HL-60 (cell line): ENCODE measurements around the gene TSEN2.
A peak's percentile ranks its signal among the peaks of the same experiment; 100 is the strongest.

Experiments used
- DNase-seq, 2 experiments: peaks; one replicate each; pipeline ENCODE4 v3.0.0-alpha.2; 2010 to 2020; ENCODE audit warnings: low read depth in 1 of 2, low spot score in 1 of 2
- H3K27ac ChIP-seq: fragments of 250-450 bp; sonication (Bioruptor Pico); replicated peaks from 2 replicates; pipeline ENCODE4 v1.5.1; 2020; ENCODE audit warnings: mild to moderate bottlenecking, moderate library complexity
- H3K27me3 ChIP-seq: fragments of 250-450 bp; sonication (Bioruptor Pico); 2 replicates; pipeline ENCODE4 v1.5.1; 2021; ENCODE audit warnings: mild to moderate bottlenecking, moderate library complexity; ENCODE audit not compliant: insufficient read depth, poor library complexity, severe bottlenecking
- H3K4me3 ChIP-seq: replicated peaks from 2 replicates; pipeline ENCODE4 v1.5.1; 2011; ENCODE audit warnings: mild to moderate bottlenecking, control low read depth, low read length; ENCODE audit not compliant: insufficient read depth
- GABPA ChIP-seq: IDR thresholded peaks from 2 replicates; pipeline ENCODE4 v1.6.1; 2012; ENCODE audit warnings: low read depth
- POLR2AphosphoS5 ChIP-seq: IDR thresholded peaks from 2 replicates; pipeline ENCODE4 v1.6.1; 2012; ENCODE audit warnings: low read depth
- SPI1 ChIP-seq: IDR thresholded peaks from 2 replicates; pipeline ENCODE4 v1.6.1; 2012; ENCODE audit warnings: low read depth, mild to moderate bottlenecking, borderline replicate concordance
- TF ChIP-seq, protein P1 (sequence below): IDR thresholded peaks from 2 replicates; pipeline ENCODE4 v1.6.1; 2012; ENCODE audit warnings: low read depth; ENCODE audit not compliant: insufficient replicate concordance
- TF ChIP-seq, protein P2 (sequence below): IDR thresholded peaks from one replicate; pipeline ENCODE4 v1.5.1; 2011; ENCODE audit warnings: low read length, control low read depth, inconsistent platforms; ENCODE audit not compliant: insufficient read depth

The TSEN2 gene

DNA sequence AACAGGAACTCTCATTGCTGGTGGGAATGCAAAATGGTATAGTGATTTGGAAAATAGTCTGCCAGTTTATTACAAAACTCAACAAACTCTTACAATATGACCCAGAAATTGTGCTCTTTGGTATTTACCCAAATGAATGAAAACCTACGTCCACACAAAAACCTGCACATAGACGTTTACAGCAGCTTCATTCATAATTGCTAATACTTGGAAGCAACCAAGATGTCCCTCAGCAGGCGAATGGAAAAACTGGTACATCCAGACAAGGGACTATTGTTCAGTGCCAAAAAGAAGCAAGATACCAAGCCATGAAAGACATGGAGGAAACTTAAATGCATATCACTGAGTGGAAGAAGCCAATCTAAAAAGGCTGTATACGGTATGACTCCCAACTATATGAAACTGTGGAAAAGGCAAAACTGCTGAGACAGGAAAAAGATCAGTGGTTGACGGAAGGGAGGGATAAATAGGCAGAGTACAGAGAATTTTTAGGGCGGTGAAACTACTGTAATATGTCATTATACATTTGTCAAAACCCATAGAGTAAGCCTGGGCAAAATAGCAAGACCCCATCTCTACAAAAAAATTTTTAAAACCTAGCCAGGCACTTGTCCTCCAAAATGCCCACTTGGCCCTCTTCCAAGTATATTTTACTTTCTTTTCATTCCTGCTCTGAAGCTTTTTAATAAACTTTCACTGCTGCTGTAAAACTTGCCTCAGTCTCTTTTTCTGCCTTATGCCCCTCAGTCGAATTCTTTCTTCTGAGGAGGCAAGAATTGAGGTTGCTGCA is 65.9 kb downstream of the TSEN2 start:
- no peaks in the 10 kb centered on the region for H3K27me3 ChIP-seq
- TF ChIP-seq, protein P1, sequence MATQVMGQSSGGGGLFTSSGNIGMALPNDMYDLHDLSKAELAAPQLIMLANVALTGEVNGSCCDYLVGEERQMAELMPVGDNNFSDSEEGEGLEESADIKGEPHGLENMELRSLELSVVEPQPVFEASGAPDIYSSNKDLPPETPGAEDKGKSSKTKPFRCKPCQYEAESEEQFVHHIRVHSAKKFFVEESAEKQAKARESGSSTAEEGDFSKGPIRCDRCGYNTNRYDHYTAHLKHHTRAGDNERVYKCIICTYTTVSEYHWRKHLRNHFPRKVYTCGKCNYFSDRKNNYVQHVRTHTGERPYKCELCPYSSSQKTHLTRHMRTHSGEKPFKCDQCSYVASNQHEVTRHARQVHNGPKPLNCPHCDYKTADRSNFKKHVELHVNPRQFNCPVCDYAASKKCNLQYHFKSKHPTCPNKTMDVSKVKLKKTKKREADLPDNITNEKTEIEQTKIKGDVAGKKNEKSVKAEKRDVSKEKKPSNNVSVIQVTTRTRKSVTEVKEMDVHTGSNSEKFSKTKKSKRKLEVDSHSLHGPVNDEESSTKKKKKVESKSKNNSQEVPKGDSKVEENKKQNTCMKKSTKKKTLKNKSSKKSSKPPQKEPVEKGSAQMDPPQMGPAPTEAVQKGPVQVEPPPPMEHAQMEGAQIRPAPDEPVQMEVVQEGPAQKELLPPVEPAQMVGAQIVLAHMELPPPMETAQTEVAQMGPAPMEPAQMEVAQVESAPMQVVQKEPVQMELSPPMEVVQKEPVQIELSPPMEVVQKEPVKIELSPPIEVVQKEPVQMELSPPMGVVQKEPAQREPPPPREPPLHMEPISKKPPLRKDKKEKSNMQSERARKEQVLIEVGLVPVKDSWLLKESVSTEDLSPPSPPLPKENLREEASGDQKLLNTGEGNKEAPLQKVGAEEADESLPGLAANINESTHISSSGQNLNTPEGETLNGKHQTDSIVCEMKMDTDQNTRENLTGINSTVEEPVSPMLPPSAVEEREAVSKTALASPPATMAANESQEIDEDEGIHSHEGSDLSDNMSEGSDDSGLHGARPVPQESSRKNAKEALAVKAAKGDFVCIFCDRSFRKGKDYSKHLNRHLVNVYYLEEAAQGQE = no peak
- no peak for TF ChIP-seq GABPA
- no peak for TF ChIP-seq SPI1
- TF ChIP-seq, protein P2, sequence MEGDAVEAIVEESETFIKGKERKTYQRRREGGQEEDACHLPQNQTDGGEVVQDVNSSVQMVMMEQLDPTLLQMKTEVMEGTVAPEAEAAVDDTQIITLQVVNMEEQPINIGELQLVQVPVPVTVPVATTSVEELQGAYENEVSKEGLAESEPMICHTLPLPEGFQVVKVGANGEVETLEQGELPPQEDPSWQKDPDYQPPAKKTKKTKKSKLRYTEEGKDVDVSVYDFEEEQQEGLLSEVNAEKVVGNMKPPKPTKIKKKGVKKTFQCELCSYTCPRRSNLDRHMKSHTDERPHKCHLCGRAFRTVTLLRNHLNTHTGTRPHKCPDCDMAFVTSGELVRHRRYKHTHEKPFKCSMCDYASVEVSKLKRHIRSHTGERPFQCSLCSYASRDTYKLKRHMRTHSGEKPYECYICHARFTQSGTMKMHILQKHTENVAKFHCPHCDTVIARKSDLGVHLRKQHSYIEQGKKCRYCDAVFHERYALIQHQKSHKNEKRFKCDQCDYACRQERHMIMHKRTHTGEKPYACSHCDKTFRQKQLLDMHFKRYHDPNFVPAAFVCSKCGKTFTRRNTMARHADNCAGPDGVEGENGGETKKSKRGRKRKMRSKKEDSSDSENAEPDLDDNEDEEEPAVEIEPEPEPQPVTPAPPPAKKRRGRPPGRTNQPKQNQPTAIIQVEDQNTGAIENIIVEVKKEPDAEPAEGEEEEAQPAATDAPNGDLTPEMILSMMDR = no peak
- no peak overlapping the region for H3K27ac ChIP-seq
- DNase-seq = no peak
- H3K4me3 ChIP-seq = no peak overlapping the region

DNA sequence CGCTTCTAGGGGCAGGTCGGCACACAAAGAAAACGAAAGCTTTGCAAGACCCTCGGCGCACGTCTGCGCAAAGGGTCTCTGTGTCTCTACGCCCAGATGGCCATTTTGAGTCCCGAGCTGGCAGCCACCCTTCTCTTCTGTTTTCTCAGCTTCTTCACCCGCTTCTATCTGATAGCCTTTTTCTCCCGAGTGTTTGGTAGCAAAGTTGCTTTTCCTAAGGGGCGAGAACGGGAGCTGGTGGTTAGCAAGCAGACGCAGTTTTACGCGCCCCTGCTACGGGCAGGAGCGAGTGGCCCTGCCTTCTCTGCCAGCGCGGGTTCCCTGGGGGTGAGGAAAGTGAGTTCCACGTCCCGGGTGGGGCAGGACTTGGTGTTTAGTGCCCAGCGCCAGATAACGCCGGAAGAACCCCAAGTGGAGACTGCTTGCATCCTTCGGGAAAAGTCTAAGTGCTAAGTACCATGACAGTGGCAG is 69.7 kb downstream of the TSEN2 start:
- TF ChIP-seq GABPA (no peak), POLR2AphosphoS5 (0 out of 2 replicates have a peak, but pooled peaks have one; percentile 44)
- Histone ChIP-seq H3K4me3 (peak overlapping the region; percentile 36), H3K27me3 (no peaks in the 10 kb centered on the region), H3K27ac (peak overlapping the region; percentile 55)
- peak in 1 of 2 experiments; percentile 23 for DNase-seq

DNA sequence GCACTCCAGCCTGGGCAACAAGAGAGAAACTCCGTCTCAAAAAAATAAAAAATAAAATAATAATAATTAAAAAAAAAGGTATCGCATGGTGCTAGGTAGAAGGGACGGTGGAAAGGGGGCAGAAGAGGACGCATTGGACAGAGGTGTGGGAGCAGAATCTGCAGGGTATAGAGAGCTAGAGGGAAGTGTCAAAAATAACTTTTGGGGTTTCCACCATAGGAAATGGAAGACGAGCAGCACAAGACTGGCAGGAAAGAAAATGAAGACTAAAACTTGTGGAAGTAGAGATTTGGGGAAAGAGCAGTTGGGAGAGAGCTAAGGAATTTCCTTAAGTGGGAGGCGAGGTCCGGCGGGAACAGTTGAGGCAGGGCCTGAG is 72.0 kb downstream of the TSEN2 start:
- DNase-seq = no peak
- peak overlapping the region; percentile 93 for H3K27ac ChIP-seq
- H3K27me3 ChIP-seq = no peaks in the 10 kb centered on the region
- TF ChIP-seq SPI1 (no peak), GABPA (no peak), POLR2AphosphoS5 (no peak)
- TF ChIP-seq, protein P1 = no peak
- TF ChIP-seq, protein P2 = no peak
- H3K4me3 ChIP-seq = peak overlapping the region; percentile 86

DNA sequence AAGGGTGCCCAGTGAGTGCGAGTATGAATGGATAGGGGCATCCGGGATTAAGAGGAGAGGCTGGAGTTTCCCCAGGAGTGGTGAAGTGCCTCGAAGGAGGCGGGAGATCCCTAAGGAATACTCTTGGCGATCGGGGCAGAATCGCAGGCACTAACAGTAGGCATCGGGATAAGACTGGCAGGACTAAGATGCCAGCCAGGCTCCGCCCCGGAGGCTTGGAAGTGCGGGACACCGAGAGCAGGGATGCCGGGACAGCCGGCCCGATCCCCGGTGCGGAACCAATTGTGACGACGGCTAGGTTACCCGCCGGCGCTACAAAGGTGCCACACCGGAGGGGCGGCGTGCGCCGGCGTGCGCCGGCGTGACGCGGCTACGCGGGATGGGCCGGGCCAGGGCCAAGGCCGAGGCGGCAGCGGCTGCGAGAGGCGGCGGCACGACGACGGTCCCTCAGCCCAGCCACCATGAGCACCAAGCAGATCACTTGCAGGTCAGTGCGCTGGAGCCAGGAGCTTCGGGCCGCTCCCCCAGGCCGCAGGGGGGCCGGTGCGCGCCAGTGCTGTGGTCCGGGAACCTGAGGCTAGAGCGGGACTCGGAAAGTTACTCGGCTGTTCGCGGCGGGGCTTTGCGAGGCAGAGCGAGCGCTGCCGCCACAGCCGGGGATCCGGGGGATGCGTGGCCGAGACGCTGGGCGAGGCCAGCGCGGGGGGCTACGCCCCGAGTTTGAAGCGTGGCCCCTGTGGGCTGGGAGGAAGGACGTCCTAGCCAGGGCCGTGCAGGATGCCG is 72.6 kb downstream of the TSEN2 start, which contains the start of gene MKRN2:
Gene MKRN2 (plus strand): TSS at position 398 of the 783 bp plus-strand sequence. CDS start 64 bp downstream, at position 462.
- peak within 1 kb of the TSS; percentile 93 for H3K27ac ChIP-seq
- peak; percentile 95 for TF ChIP-seq POLR2AphosphoS5
- TF ChIP-seq SPI1 = no peak
- TF ChIP-seq, protein P1 = peak; percentile 71
- peak; percentile 87 for TF ChIP-seq GABPA
- TF ChIP-seq, protein P2 = no peak
- DNase-seq = peak; percentile 74 to 86
- H3K27me3 ChIP-seq = no peaks in the 10 kb centered on the region
- H3K4me3 ChIP-seq = peak within 1 kb of the TSS; percentile 86
